Gastrocnemius medialis (tissue), 4 donors: ENCODE measurements around the gene NEDD1. TPM values are rescaled to one million over a fixed set of nuclear protein-coding genes. Genes with fewer than 3 reads are reported as not detected.

ENCODE experiments used
- ATAC-seq, 2 donors: fragments of 150-250 bp; one replicate each; pipeline ENCODE4 v1.9.1; 2016
- DNase-seq, 2 donors: peaks; one replicate each; pipeline ENCODE4 v3.0.0-alpha.2; 2019
- H3K27ac ChIP-seq, 4 donors: fragments of 200-600 bp; sonication (generic); 1 replicate in 1 of 4; 2 replicates in 3 of 4; pipeline ENCODE4 v1.5.1; 2016 to 2018; ENCODE audit warnings: mild to moderate bottlenecking in 2 of 4, moderate library complexity in 1 of 4
- H3K27me3 ChIP-seq, 3 donors: fragments of 200-600 bp; sonication (generic) in 2 of 3; 1 replicate in 1 of 3; 2 replicates in 2 of 3; pipeline versions ENCODE4 v1.5.1 to v1.6.0; 2016 to 2019; ENCODE audit warnings: mild to moderate bottlenecking in 1 of 3, moderate library complexity in 1 of 3
- H3K36me3 ChIP-seq, 2 donors: fragments of 200-600 bp; sonication (generic) in 1 of 2; one replicate each; pipeline ENCODE4 v1.5.1; 2017 to 2018
- H3K4me1 ChIP-seq, 2 donors: fragments of 200-600 bp; sonication (generic) in 1 of 2; one replicate each; pipeline ENCODE4 v1.5.1; 2016 to 2017; ENCODE audit warnings: mild to moderate bottlenecking in 2 of 2
- H3K4me3 ChIP-seq, 4 donors: fragments of 200-600 bp; sonication (generic) in 3 of 4; 1 replicate in 1 of 4; 2 replicates in 3 of 4; pipeline ENCODE4 v1.5.1; 2016 to 2019; ENCODE audit warnings: mild to moderate bottlenecking in 2 of 4
- H3K9me3 ChIP-seq, 3 donors: fragments of 200-600 bp; sonication (generic) in 2 of 3; 1 replicate in 1 of 3; 2 replicates in 2 of 3; pipeline ENCODE4 v1.5.1; 2016 to 2019
- POLR2A ChIP-seq, 2 donors: fragments of 450-650 bp; IDR thresholded peaks; one replicate each; pipeline ENCODE4 v1.6.1; 2017; ENCODE audit warnings: antibody characterized with exemption in 2 of 2, mild to moderate bottlenecking in 2 of 2, moderate library complexity in 2 of 2
- in situ Hi-C, 4 donors: fragments of 200-750 bp; cut with MboI; loops; one replicate each; pipeline versions ENCODE4 v1.15.0 to v1.8.0; 2017; ENCODE audit warnings: low sequenced_read_pairs in 4 of 4
- intact Hi-C: fragments of 100-400 bp; cut with DNase I; formaldehyde crosslinking; loops from one replicate; pipeline ENCODE4 v1.15.1; 2023; ENCODE audit warnings: low total_unique reads
- total RNA-seq, 4 donors: library from RNA; depleted of rRNA; stranded (reverse); fragments of >200 nt; gene quantifications; one replicate each; pipeline versions ENCODE4 v1.1.0 to v1.2.3, GENCODE V29; 2016
- TF ChIP-seq, protein P1 (sequence below), 5 experiments: fragments of 450-650 bp in 3 of 5; fragments of 200-600 bp in 2 of 5; sonication (generic) in 2 of 5; IDR thresholded peaks in 4 of 5; conservative IDR thresholded peaks in 1 of 5; 1 replicate in 4 of 5; 2 replicates in 1 of 5; pipeline ENCODE4 v1.5.1; 2016 to 2019; ENCODE audit warnings: antibody characterized with exemption in 5 of 5, mild to moderate bottlenecking in 3 of 5, moderate library complexity in 3 of 5

Gene NEDD1
- total RNA-seq, 4 donors from 2014 or later: 15.1 to 29.4 (median 22.1) TPM

DNA sequence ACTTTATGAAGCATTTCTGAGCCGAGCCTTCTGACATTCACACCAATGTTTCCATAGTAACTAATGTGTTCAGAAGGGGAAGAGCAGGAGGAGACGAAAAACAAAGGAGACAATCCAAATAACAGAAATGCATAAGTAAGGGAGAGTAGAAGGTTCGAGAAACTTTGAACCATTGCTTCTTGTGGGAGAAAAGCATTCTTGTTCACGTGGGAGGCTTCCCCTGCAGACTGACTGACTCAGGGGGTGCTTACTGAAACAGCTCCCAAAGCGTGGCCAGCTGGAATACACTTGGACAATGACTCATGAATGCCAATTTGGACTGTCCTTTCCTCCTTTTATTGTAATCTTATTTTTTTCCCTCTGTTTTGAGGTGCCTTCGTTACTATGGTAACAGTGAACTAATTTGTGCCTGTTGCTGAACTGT is 73.9 kb downstream of the NEDD1 start:
- Histone ChIP-seq H3K27ac (no peak overlapping the region), H3K27me3 (peaks cover 4 to 7% (median 6%) of the 10 kb centered on the region in 3 donors), H3K4me1 (peaks cover 4 to 5% of the 10 kb centered on the region in 2 donors), H3K36me3 (no peaks in the 10 kb centered on the region), H3K9me3 (no peaks in the 10 kb centered on the region), H3K4me3 (no peak overlapping the region)
- TF ChIP-seq POLR2A (IDR thresholded peaks at IDR 0.05): no peak
- TF ChIP-seq, protein P1, sequence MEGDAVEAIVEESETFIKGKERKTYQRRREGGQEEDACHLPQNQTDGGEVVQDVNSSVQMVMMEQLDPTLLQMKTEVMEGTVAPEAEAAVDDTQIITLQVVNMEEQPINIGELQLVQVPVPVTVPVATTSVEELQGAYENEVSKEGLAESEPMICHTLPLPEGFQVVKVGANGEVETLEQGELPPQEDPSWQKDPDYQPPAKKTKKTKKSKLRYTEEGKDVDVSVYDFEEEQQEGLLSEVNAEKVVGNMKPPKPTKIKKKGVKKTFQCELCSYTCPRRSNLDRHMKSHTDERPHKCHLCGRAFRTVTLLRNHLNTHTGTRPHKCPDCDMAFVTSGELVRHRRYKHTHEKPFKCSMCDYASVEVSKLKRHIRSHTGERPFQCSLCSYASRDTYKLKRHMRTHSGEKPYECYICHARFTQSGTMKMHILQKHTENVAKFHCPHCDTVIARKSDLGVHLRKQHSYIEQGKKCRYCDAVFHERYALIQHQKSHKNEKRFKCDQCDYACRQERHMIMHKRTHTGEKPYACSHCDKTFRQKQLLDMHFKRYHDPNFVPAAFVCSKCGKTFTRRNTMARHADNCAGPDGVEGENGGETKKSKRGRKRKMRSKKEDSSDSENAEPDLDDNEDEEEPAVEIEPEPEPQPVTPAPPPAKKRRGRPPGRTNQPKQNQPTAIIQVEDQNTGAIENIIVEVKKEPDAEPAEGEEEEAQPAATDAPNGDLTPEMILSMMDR (IDR thresholded peaks at IDR 0.05 in 4 of 5, conservative IDR thresholded peaks at IDR 0.05 in 1 of 5): no peak
- ATAC-seq (no peak), DNase-seq (no peak)
- in situ Hi-C loops (loop anchor here in 2 of 4 donors (25.0 kb wide), 2 partner anchors 394 to 1406 kb away; no protein-coding TSS in a partner anchor), intact Hi-C loops (loop anchor here (10.0 kb wide), 1 partner anchor 424 kb away; no protein-coding TSS in a partner anchor)

DNA sequence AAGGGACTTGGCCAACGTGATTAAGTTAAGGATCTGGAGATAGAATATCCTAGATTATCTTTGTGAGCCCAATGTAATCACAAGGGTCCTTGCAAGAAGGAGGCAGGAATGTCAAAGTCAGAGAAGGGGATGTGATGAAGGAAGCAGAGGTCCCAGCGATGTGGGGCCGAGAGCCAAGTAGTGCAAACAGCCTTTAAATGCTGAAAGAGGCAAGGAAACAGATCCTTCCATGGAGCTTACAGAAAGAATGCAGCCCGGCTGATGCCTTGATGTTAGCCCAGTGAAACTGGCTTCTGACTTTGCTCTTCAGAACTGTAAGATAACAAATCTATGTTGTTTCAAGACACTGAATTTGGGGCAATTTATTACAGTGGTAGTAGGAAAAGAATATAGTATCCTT is 74.9 kb downstream of the NEDD1 start:
- Histone ChIP-seq H3K9me3 (no peaks in the 10 kb centered on the region), H3K4me1 (peaks cover 4 to 5% of the 10 kb centered on the region in 2 donors), H3K27me3 (peaks cover 6 to 11% (median 7%) of the 10 kb centered on the region in 3 donors), H3K27ac (no peak overlapping the region), H3K4me3 (no peak overlapping the region), H3K36me3 (no peaks in the 10 kb centered on the region)
- in situ Hi-C loops: loop anchor here in 2 of 4 donors (25.0 kb wide), 2 partner anchors 395 to 1405 kb away; no protein-coding TSS in a partner anchor
- intact Hi-C loops: loop anchor here (10.0 kb wide), 1 partner anchor 423 kb away; no protein-coding TSS in a partner anchor
- no peak for ATAC-seq
- no peak for DNase-seq
- TF ChIP-seq POLR2A (IDR thresholded peaks at IDR 0.05): no peak
- TF ChIP-seq, protein P1 (IDR thresholded peaks at IDR 0.05 in 4 of 5, conservative IDR thresholded peaks at IDR 0.05 in 1 of 5): no peak

DNA sequence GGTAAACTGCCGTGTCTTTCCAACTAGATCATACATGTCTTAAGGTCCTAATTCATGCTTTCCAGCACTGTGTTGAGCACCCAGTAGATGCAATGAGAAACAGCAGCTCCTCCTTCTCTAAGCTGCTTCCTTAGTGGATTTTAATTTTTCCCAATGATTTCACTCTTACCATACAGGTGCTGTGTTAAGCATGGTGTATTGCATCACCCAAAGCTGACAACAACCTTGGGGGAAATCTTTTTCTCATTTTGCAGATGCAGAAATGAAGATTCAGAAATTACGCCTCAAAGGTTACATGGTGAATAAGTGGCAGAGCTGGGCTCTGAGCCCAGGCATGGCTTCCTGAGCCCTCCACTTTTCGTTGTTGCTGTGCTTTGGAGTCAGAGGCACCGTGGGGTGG is 75.6 kb downstream of the NEDD1 start:
- no peak for TF ChIP-seq POLR2A (IDR thresholded peaks at IDR 0.05)
- TF ChIP-seq, protein P1 (IDR thresholded peaks at IDR 0.05 in 4 of 5, conservative IDR thresholded peaks at IDR 0.05 in 1 of 5): no peak
- in situ Hi-C loops (loop anchor here in 2 of 4 donors (25.0 kb wide), 2 partner anchors 395 to 1405 kb away; no protein-coding TSS in a partner anchor), intact Hi-C loops (loop anchor here (10.0 kb wide), 1 partner anchor 422 kb away; no protein-coding TSS in a partner anchor)
- Histone ChIP-seq H3K27me3 (peaks cover 6 to 11% (median 7%) of the 10 kb centered on the region in 3 donors), H3K27ac (no peak overlapping the region), H3K36me3 (no peaks in the 10 kb centered on the region), H3K4me1 (peaks cover 4 to 5% of the 10 kb centered on the region in 2 donors), H3K9me3 (no peaks in the 10 kb centered on the region), H3K4me3 (no peak overlapping the region)
- no peak for ATAC-seq
- no peak for DNase-seq

DNA sequence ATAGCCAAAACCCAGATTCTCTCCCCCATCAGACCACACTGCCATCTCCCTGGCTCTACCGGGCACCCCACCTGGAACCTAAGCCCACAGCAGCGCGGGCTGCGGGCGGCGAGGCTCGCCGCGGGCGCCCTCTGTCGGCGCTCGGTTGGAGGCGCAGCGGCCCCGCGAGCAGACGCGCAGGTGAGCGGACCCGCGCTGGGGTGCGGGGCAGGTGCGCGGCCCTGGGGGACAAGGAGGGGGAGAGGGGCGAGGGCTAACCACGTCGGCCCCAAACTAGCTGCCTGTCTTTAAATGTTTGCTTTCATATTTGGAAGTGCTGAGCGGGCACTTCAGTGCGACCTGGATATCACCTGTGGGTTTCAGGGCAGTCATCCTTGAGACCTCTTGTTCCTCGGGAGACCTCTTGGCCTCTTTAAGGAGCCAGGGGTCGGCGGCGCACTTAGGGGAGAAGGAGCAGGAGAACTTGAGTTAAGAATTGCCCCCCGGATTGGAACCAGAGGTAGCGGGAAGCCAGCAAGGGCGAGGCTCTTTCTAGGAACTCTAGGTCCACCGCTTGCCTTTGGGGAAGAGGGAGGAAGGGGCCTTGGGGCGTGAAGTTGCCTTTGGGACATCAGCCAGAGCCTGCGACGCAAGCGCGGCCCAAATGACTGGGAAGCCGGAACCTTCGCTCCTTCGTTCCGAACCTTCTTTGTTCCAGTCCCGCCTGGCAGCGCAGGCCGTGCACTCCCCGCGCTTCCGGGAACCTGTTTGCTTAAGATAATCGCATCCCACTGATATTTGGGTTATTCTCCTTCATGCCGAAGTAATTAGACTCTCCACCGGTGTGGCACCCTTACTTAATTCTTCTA is 78.7 kb downstream of the NEDD1 start:
- Histone ChIP-seq H3K4me3 (peak overlapping the region; percentile 28 to 56 (median 46)), H3K9me3 (no peaks in the 10 kb centered on the region), H3K27me3 (peaks cover 6 to 11% (median 7%) of the 10 kb centered on the region in 3 donors), H3K4me1 (peaks cover 4 to 5% of the 10 kb centered on the region in 2 donors), H3K36me3 (no peaks in the 10 kb centered on the region), H3K27ac (no peak overlapping the region)
- TF ChIP-seq, protein P1 (IDR thresholded peaks at IDR 0.05 in 4 of 5, conservative IDR thresholded peaks at IDR 0.05 in 1 of 5): peak; percentile 11 to 63 (median 43)
- no peak for TF ChIP-seq POLR2A (IDR thresholded peaks at IDR 0.05)
- in situ Hi-C loops: loop anchor here in 2 of 4 donors (25.0 kb wide), 2 partner anchors 398 to 1402 kb away; no protein-coding TSS in a partner anchor
- DNase-seq: no peak
- intact Hi-C loops: loop anchor here (5.0 to 10.0 kb wide), 3 partner anchors 322 to 419 kb away; no protein-coding TSS in a partner anchor
- ATAC-seq: no peak
